DMS153 treated with DMSO at 0.1 percent for 48 hours (cell line): ENCODE data around the gene AGBL4.
"Not testable (repeated sequence)": the region's sequence is repeated elsewhere in the genome, so short reads cannot be mapped to it uniquely, and the experiment has no call there.

ENCODE experiments used
- DNase-seq: peaks from one replicate; lab custom pipeline; 2025; ENCODE audit not compliant: unreplicated experiment; lab: John Stamatoyannopoulos, UW

AGBL4 gene

DNA sequence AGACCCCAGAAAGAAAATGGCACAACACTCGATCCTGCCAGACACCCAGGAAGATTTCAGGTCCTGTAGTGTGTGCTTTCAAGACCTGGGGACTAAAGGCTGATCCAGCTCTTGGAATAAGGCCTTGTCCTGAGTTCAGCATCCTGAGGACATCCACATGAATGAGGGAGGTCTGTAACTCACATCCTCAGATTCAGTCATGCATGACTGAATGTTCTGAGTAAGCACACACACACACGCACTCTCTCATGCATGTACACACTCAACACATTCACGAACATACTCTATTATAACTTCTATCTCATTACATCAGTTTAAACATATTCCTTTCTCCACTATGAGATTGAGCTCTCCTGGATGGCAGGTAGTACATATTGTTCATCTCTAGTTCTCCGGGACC, 973.7 kb downstream of the AGBL4 start:
- no peak for DNase-seq

DNA sequence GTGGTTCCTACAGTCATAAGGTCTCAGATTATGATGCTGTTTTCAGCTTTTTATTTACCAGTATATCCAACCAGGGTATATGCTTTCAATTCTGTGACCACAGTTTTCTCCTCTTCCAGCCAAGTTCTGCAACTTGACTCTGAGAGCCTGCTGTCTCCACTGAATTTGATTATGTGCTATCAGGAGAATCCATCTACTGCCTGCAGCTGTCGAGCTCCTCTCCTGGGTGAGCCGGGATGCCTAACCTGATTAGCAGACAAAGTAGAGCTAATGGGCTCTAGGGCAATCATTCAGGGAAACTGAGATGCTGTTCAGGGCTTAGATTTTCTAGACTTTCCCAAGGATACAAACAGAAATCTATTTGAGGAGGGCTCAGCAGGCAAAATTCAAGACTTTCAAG, 975.6 kb downstream of the AGBL4 start:
- no peak for DNase-seq

DNA sequence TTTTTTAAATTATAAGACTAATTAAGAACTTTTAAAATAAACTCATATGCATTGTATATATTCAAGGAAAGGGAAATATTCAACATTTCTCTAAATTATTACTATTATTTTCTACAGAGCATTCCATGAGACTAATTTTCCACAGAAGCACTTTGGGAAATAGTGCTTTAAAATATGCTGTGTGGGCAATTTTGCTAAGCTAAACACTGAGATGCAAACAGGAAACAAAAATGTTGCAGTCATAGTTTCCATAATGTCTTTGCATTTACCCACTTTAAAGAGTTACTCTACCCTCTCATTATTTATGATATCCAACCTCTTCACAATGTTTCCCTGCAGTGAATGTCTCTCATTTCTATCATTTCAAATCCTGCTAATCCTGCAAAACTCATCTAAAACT, 977.4 kb downstream of the AGBL4 start:
- no peak for DNase-seq

- no peak for DNase-seq
Observed at GRCh38 chr1:49045371-49045770, 978.4 kb downstream of the AGBL4 start.

- no peak for DNase-seq
Observed at GRCh38 chr1:49036700-49037099, 987.1 kb downstream of the AGBL4 start.

DNA sequence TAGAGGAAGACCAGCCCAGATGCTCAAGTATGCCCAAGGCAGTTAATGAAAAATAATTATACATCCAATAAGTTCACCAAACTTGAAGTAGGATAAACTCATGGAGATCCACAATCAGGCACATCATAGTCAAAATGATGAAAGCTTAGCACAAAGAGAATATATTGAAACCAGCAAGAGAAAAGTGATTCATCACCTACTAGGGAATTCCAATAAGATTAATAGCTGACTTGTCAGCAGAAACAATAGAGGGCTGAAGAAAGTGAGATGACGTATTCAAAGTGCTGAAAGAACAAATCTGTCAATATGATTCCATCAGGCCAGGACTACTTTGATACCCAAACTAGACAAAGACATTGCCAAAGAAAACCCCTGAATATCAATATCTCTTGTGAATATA, 995.4 kb downstream of the AGBL4 start:
- no peak for DNase-seq

DNA sequence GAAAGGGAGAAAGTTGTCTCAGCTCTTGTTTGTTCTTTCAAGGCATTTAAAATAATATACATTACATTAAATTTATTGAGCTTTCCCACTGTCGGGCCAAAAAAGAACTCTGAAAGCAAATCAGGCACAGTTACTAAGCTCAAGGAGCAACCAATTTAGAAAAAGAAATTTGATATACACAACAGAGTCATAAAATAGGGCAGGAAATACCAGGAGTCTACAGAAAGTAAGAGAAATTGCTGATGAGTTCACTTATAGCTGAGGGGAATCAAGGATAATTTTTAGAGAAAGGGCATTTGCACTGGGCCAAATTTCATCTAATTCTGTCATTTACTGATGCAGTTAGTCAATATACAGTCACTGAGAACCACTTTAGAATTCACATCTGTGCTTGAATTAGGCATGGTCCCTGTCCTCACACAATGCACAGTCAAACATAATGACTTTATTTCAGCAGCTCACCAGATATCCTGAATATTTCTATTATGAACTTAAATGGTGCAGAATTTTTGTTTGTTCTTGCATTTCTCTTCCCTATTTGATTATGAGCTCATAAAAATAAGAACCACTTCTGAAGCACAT, 997.4 kb downstream of the AGBL4 start:
- no peak for DNase-seq

DNA sequence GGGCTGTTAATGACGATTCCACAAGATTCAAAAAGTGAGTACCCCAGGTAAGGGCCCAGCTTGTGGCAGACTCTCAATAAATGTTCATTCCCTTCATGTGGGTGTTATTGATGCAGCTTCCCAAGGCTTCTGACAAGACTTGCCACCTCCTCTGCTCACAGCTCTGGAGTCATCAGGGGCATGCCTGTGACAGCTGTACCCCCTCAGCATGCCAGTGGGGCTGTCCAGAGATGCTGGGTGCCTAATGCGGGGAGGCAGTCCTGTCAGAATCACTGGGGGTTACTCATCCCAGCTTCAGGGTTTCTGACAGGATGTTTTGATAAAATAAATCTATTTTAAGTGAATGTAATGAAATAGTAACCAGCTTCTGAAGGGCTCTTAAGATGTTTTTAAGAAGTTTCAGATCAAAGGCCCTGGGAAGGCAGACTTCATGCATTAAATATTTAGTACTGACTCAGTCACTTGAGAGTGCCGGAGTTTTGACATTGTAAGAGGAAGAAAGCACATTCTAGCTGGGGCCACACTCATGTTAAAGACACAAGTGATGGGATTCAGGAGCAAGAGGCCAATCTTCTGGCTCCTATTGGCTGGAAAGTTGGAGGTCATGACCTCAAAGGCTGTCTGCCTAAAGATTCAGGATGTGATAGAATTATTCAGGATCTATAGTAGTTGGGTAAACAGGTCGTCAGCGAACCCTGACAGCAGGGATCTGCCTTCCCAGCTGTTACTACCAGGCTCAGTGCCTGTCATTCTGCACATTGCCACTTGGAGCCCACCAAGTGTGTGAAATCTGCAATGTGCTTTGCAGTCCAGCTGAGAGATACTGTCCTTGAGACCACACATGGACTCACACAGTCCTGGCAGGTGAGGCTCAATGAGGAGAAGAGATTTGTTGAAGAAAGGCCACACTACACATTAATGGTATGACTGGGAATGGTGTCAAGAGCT, 1007.5 kb downstream of the AGBL4 start:
- no peak for DNase-seq

DNA sequence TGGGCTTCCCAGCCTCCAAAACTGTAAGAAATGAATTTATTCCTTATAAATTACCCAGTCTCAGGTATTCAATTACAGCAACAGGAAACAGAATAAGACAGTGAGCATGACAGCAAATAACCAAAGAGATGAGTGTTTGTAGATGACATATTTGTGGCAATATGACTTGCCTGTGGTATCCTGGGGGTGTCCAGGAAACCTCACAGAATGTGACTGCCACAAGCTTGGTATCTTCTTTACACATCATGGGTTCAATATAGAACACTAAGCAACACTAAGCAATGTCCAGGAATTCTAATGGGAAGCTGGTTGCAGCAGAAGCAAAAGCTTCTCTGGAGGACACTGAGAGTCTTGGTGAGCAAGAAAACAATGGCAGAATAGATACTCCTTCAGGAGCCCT, 1010.7 kb downstream of the AGBL4 start:
- no peak for DNase-seq

DNA sequence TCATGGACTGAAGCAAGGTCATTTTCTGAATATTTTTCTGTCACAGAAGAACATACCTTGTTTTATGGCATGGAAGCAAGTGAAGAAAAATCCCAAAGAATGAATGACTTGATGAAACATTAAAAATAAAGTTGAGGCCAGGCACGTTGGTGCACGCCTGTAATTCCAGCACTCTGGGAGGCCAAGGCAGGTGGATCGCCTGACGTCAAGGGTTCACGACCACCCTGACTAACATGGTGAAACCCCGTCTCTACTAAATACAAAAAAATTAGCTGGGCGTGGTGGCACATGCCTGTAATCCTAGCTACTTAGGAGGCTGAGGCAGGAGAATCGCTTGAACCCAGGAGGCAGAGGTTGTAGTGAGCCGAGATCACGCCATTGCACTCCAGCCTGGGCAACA, 1020.8 kb downstream of the AGBL4 start:
- DNase-seq, result not testable (repeated sequence)

DNA sequence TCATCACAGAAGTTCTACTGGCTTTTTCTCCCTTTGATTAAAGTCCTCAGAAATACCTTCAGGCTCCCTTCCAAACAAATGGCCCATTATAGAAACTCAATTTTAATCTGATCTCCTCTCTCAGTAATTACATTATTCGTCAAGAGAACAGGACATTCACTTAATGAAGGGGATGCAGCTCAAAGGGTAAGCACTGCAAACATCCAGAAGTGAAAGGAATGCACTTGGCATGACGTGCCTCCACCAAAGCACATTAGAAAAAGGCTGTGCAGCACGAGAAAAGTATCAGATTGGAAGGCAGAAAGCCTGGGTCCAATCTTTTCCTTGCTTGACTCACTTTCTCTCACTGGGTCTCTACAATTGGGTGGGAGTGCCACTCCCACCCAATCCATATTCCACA, 1024.4 kb downstream of the AGBL4 start:
- no peak for DNase-seq

DNA sequence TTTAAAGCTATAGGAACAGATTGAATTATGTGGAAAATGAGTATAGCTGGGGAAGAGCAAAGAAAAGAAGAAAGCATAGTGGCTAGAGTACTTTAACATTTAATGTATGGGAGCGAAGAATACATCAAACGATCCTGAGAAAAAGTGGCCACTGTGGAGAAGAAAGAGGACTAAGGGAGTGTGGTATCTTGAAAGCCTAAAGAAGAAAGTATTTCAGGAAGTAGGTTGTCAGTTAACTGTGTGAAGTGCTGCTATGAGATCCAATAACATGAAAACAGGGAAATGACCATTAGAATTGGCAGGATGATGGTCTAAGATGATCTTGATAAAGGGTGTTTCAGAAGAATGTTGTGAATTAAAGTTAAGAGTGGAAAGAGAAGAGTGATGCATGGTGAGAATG, 1027.4 kb downstream of the AGBL4 start:
- DNase-seq, result no peak

DNA sequence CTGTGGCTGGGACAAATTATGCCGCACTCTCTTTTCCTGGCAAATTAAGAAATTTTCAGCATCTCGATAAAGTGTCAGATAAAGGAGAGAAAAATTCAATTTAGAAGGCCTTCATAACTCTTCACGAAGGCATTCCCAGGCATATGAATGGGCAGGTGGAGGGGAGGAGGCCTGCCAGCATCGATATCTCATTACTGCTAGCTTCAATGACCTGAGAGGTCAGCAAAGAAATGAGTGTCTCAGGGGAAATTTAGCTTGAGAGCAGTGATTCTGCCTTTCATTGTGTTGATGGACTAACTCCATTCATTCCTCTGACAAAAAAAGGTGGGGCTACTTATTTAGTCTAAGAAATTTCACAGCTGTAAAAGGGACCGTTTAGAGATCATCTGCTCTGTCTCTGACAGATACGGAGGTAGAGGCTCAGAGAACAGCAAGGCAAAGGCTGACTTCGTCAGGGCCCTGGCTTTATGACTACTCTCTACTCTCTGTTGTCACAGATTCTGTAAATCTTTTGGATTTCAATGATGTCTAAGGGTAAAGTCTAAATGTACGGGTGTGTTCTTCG, 1035.0 kb downstream of the AGBL4 start:
- no peak for DNase-seq

DNA sequence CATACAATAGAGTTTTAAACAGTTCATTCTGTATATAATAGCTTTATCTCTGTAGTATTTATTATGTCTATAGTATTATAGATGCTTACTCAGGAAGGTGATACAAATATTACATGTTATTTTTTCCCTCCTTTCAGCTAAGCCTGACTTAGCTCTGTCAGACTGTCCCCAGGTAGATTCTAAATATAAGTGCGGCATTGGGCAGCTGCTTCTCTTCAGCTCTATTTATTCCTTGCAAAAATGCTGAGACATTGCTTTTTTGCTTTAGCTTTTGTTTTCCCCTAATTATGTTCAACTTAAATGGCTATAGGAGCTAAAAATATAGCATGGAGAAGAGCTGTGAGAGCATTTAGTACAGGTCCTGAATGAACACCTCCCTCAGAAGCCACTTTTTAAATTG, 1043.8 kb downstream of the AGBL4 start:
- no peak for DNase-seq

DNA sequence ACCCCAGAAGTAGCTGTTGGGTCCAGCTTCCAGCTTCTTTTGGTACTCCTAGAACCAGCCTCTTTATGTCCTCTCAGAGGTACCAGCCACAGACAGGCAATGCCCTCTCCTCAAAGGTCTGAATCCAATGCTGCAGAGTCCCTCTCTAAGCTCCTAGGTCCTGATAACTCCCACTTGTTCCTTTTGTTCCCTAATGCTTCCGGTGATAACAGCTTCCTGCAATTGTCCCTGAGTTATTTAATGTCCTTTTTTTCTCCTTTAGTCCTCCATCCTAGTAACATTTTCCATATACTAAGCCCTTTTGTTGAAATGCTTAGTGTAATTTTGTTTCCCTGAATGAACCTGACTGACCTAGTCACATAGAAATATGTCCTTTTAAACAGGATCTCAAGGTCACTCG, 1045.3 kb downstream of the AGBL4 start:
- DNase-seq, result peak; percentile 47

- no peak for DNase-seq
Observed at GRCh38 chr1:48977273-48977672, 1046.5 kb downstream of the AGBL4 start.

DNA sequence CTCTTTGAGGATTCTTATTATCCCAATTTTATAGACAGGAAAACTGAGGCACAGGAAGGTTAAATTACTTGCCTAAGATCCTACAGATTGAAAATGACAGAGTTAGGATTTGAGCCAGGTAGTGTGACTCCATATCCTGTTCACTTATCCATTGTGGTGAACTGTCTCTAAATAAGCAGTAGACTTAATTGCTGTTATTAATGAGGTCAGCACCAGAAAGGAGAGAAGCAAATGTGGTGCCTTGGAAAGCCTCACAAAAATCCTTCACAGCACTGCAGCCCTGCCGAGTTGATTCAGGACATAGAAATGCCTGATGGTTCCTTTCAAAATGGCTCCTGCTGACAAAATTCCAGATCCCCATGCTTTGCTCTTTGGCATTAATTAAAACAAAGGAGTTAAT, 1053.8 kb downstream of the AGBL4 start:
- DNase-seq, result no peak

DNA sequence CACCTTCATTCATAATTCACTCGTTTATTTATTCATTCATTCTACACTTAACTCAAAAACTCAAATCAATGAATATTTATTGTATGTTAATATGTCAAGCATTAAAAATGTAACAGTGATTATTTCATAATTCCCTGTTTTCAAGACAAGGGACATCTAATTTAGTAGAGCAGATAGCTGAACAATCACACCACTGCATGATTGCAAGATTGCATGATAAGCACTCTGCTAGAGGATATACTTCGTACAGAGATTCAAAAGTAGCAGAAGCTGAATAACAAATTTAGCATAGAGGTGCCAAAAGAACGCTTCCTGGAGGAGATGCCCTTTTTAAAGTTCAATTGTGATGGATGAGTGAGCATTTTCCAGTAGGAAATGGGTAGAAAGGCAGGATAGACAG, 1056.4 kb downstream of the AGBL4 start:
- DNase-seq, result no peak

GRCh38 chr1:48966583-48966982, 1057.2 kb downstream of the AGBL4 start:
- DNase-seq, result no peak

GRCh38 chr1:48960320-48960719, 1063.4 kb downstream of the AGBL4 start:
- no peak for DNase-seq

- DNase-seq, result no peak
Observed at GRCh38 chr1:48955774-48956173, 1068.0 kb downstream of the AGBL4 start.

- no peak for DNase-seq
Observed at GRCh38 chr1:48953617-48954016, 1070.1 kb downstream of the AGBL4 start.
